Hindlimb muscle (tissue), 1 donor: ENCODE measurements around the gene SAAL1. TPM values are rescaled to one million over a fixed set of nuclear protein-coding genes. Genes with fewer than 3 reads are reported as not detected.

Experiments used
- DNase-seq: peaks from one replicate; pipeline ENCODE4 v3.0.0-alpha.2; 2013
- polyA plus RNA-seq: library from polyadenylated mRNA; unstranded; fragments of 120-200 nt; gene quantifications from one replicate; pipeline ENCODE4 v1.2.1, GENCODE V29; 2013; ENCODE audit not compliant: insufficient read length

The SAAL1 gene
- polyA plus RNA-seq, 1 donor: 18.5 TPM

- DNase-seq: no peak
Observed at GRCh38 chr11:18081551-18081950, 24.3 kb downstream of the SAAL1 start.

GRCh38 chr11:18080451-18080850 is 25.4 kb downstream of the SAAL1 start:
- DNase-seq: no peak

GRCh38 chr11:18078909-18079308 is 27.0 kb downstream of the SAAL1 start:
- no peak for DNase-seq

- DNase-seq: no peak
Observed at GRCh38 chr11:18075444-18075843, 30.4 kb downstream of the SAAL1 start.

- DNase-seq: no peak
Observed at GRCh38 chr11:18071098-18071705, 34.7 kb downstream of the SAAL1 start.

- DNase-seq: no peak
Observed at GRCh38 chr11:18067372-18067771, 38.5 kb downstream of the SAAL1 start.

GRCh38 chr11:18066626-18067025 is 39.3 kb downstream of the SAAL1 start:
- DNase-seq: no peak

GRCh38 chr11:18065572-18065971 is 40.3 kb downstream of the SAAL1 start:
- no peak for DNase-seq

- no peak for DNase-seq
Observed at GRCh38 chr11:18064450-18065054, 41.3 kb downstream of the SAAL1 start.

GRCh38 chr11:18063862-18064434 is 41.9 kb downstream of the SAAL1 start:
- no peak for DNase-seq

GRCh38 chr11:18063125-18063524 is 42.8 kb downstream of the SAAL1 start:
- no peak for DNase-seq

- no peak for DNase-seq
Observed at GRCh38 chr11:18061351-18061750, 44.5 kb downstream of the SAAL1 start.

GRCh38 chr11:18056561-18057181 is 49.2 kb downstream of the SAAL1 start:
- DNase-seq: no peak

GRCh38 chr11:18054511-18055103 is 51.3 kb downstream of the SAAL1 start:
- no peak for DNase-seq

- no peak for DNase-seq
Observed at GRCh38 chr11:18050848-18051247, 55.0 kb downstream of the SAAL1 start.

- peak; percentile 4 for DNase-seq
Observed at GRCh38 chr11:18046116-18046777, 59.6 kb downstream of the SAAL1 start, which contains the start of gene TPH1. TSS of gene TPH1 (minus strand) at chr11:18046269. CDS start at chr11:18040762, 5,507 bp downstream.

- no peak for DNase-seq
Observed at GRCh38 chr11:18036456-18036855, 69.4 kb downstream of the SAAL1 start.

Other genes with a start within 250 kb of the SAAL1 start
- 11.9 TPM for gene SERGEF, start 93.0 kb downstream of the SAAL1 start, polyA plus RNA-seq
- 0.79 TPM for gene TPH1, start 59.8 kb downstream of the SAAL1 start, polyA plus RNA-seq
- gene MRGPRX3, start 26.5 kb upstream of the SAAL1 start, polyA plus RNA-seq: not detected
- not detected for gene MRGPRX4, start 66.8 kb upstream of the SAAL1 start, polyA plus RNA-seq
- gene SAA4, start 130.7 kb upstream of the SAAL1 start, polyA plus RNA-seq: not detected
- not detected for gene SAA2, start 142.6 kb upstream of the SAAL1 start, polyA plus RNA-seq
- not detected for gene SAA1, start 160.2 kb upstream of the SAAL1 start, polyA plus RNA-seq
- 10.9 TPM for gene HPS5, start 216.1 kb upstream of the SAAL1 start, polyA plus RNA-seq
- 33.2 TPM for gene GTF2H1, start 216.5 kb upstream of the SAAL1 start, polyA plus RNA-seq